Measurements from ENCODE around the gene TIMM10B. TPM values are rescaled to one million over a fixed set of nuclear protein-coding genes. Genes with fewer than 3 reads are reported as not detected.

Gene TIMM10B
- total and polyA plus RNA-seq, 9 of the 15 experiments (the other 6 are each of a cell fraction or from before 2014, with no cell fraction given), result 43.2 to 163 (median 57.0) TPM

DNA sequence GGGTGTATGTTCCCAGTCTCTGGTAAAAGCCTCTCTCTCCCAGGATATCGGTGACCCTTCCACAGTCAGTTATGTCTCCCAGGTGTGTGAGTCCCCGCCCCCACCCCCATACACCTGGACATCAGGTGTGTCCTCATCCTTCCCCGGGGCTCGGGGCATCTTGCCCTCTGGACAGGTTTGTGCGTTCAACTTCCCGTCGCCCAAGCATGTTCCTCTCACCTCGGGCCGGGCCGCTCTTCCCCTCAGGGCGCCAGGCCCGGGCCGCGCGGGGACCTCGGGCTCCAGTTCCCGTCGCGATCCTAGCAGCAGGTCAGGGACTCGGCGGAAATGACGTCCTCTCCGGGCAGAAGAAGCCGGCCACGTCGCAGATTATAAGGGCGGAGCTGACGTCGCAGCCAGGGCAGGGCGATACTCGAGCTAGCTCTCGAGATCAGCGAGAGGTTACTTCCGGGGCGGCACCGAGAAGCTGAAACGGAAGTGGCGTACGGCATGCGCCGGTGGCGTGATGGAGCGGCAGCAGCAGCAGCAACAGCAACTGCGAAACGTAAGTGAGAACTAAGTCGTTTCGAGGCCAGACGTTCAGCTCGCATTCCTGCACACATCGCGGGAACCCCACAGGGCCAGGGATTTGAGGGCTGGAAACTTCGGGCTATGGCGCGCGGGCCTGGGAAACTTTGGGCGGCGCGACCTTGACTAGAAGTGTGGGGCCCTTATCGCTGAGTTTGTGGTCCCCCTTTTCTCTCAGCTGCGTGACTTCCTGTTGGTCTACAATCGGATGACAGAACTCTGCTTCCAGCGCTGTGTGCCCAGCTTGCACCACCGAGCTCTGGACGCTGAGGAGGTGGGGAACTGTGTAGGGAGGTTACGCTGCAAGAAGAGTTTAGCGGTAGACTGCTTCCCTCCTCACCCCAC, at the start of gene TIMM10B, which contains the start of gene ARFIP2 (continued):
- TF ChIP-seq, protein P1, sequence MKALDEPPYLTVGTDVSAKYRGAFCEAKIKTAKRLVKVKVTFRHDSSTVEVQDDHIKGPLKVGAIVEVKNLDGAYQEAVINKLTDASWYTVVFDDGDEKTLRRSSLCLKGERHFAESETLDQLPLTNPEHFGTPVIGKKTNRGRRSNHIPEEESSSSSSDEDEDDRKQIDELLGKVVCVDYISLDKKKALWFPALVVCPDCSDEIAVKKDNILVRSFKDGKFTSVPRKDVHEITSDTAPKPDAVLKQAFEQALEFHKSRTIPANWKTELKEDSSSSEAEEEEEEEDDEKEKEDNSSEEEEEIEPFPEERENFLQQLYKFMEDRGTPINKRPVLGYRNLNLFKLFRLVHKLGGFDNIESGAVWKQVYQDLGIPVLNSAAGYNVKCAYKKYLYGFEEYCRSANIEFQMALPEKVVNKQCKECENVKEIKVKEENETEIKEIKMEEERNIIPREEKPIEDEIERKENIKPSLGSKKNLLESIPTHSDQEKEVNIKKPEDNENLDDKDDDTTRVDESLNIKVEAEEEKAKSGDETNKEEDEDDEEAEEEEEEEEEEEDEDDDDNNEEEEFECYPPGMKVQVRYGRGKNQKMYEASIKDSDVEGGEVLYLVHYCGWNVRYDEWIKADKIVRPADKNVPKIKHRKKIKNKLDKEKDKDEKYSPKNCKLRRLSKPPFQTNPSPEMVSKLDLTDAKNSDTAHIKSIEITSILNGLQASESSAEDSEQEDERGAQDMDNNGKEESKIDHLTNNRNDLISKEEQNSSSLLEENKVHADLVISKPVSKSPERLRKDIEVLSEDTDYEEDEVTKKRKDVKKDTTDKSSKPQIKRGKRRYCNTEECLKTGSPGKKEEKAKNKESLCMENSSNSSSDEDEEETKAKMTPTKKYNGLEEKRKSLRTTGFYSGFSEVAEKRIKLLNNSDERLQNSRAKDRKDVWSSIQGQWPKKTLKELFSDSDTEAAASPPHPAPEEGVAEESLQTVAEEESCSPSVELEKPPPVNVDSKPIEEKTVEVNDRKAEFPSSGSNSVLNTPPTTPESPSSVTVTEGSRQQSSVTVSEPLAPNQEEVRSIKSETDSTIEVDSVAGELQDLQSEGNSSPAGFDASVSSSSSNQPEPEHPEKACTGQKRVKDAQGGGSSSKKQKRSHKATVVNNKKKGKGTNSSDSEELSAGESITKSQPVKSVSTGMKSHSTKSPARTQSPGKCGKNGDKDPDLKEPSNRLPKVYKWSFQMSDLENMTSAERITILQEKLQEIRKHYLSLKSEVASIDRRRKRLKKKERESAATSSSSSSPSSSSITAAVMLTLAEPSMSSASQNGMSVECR (CRISPR knock-in tag; IDR thresholded peaks at IDR 0.05), result peak; percentile 57; the same call in 1 of the 2 replicates
- TF ChIP-seq, protein P2, sequence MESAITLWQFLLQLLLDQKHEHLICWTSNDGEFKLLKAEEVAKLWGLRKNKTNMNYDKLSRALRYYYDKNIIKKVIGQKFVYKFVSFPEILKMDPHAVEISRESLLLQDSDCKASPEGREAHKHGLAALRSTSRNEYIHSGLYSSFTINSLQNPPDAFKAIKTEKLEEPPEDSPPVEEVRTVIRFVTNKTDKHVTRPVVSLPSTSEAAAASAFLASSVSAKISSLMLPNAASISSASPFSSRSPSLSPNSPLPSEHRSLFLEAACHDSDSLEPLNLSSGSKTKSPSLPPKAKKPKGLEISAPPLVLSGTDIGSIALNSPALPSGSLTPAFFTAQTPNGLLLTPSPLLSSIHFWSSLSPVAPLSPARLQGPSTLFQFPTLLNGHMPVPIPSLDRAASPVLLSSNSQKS (CRISPR knock-in tag; IDR thresholded peaks at IDR 0.05), result no peak
- TF ChIP-seq STAG1 (CRISPR knock-in tag; IDR thresholded peaks at IDR 0.05; ENCODE audit: borderline replicate concordance), result no peak
- TF ChIP-seq JUNB (CRISPR knock-in tag; conservative IDR thresholded peaks at IDR 0.05), result no peak
- peak; percentile 34 to 56; a peak in 2 of 4 replicates for TF ChIP-seq SIX5 (IDR thresholded peaks at IDR 0.05; ENCODE audit: borderline replicate concordance in 1 of 2, insufficient read depth in 1 of 2, low read depth in 1 of 2, low read length in 2 of 2)
- no peak for TF ChIP-seq ZNF124 (CRISPR knock-in tag; IDR thresholded peaks at IDR 0.05)
- TF ChIP-seq RBM39 (optimal IDR thresholded peaks at IDR 0.05; ENCODE audit: low read depth, low read length), result no peak
- no peak for TF ChIP-seq KLF6 (CRISPR knock-in tag; IDR thresholded peaks at IDR 0.05; ENCODE audit: borderline replicate concordance)
- TF ChIP-seq HCFC1 (IDR thresholded peaks at IDR 0.05; ENCODE audit: low read depth, low read length), result peak; percentile 88
- no peak for TF ChIP-seq FOXM1 (IDR thresholded peaks at IDR 0.05; ENCODE audit: low read depth)
- TF ChIP-seq FOXM1 (CRISPR knock-in tag; IDR thresholded peaks at IDR 0.05; ENCODE audit: low read depth), result no peak
- TF ChIP-seq TBL1XR1 (IDR thresholded peaks at IDR 0.05; ENCODE audit: low read length in 2 of 2), result peak in 1 of 2 experiments; percentile 28; a peak in 1 of 4 replicates
- TF ChIP-seq KHSRP (IDR thresholded peaks at IDR 0.05), result peak; percentile 46; the same call in 1 of the 2 replicates
- TF ChIP-seq MED1 (CRISPR knock-in tag; IDR thresholded peaks at IDR 0.05; ENCODE audit: borderline replicate concordance), result no peak
- TF ChIP-seq NELFE (IDR thresholded peaks at IDR 0.05; ENCODE audit: insufficient read depth, insufficient read length), result no peak
- TF ChIP-seq ZNF212 (CRISPR knock-in tag; IDR thresholded peaks at IDR 0.05), result no peak
- no peak for TF ChIP-seq MAFK (IDR thresholded peaks at IDR 0.05; ENCODE audit: low read length)
- TF ChIP-seq CHD2 (IDR thresholded peaks at IDR 0.05; ENCODE audit: low read depth, low read length), result peak; percentile 83
